ENCODE results near the gene CCDC3.
"Not testable (repeated sequence)": the region's sequence is repeated elsewhere in the genome, so short reads cannot be mapped to it uniquely, and the experiment has no call there.

CCDC3 gene

GRCh38 chr10:12876266-12876665 lies 125.2 kb downstream of the CCDC3 start:
- Histone ChIP-seq H3K9ac (ENCODE audit: low read length) (no peak overlapping the region), H3K4me1 (ENCODE audit: insufficient read depth, low read length) (peaks cover 5% of the 10 kb centered on the region), H3K4me3 (ENCODE audit: low read depth in 1 of 2, low read length in 2 of 2) (no peak overlapping the region), H3K36me3 (ENCODE audit: insufficient read depth, low read length) (no peaks in the 10 kb centered on the region), H3K27ac (ENCODE audit: low read depth, low read length) (no peak overlapping the region), H3K27me3 (ENCODE audit: control insufficient read depth in 1 of 2, insufficient read depth in 2 of 2, low read length in 2 of 2) (no peaks in the 10 kb centered on the region), H3K9me3 (ENCODE audit: low read length) (no peaks in the 10 kb centered on the region)

- H3K36me3 ChIP-seq (ENCODE audit: insufficient read depth, low read length): no peaks in the 10 kb centered on the region
- peaks cover 3% of the 10 kb centered on the region for H3K4me1 ChIP-seq (ENCODE audit: insufficient read depth, low read length)
- no peaks in the 10 kb centered on the region for H3K27me3 ChIP-seq (ENCODE audit: control insufficient read depth in 1 of 2, insufficient read depth in 2 of 2, low read length in 2 of 2)
- no peak overlapping the region for H3K27ac ChIP-seq (ENCODE audit: low read depth, low read length)
- no peaks in the 10 kb centered on the region for H3K9me3 ChIP-seq (ENCODE audit: low read length)
- H3K4me3 ChIP-seq (ENCODE audit: low read depth in 1 of 2, low read length in 2 of 2): no peak overlapping the region
- H3K9ac ChIP-seq (ENCODE audit: low read length): no peak overlapping the region
These were observed 126.4 kb downstream of the CCDC3 start for GRCh38 chr10:12875100-12875499.

GRCh38 chr10:12874501-12874900 lies 127.0 kb downstream of the CCDC3 start:
- Histone ChIP-seq H3K36me3 (ENCODE audit: insufficient read depth, low read length) (no peaks in the 10 kb centered on the region), H3K27ac (ENCODE audit: low read depth, low read length) (no peak overlapping the region), H3K4me3 (ENCODE audit: low read depth in 1 of 2, low read length in 2 of 2) (no peak overlapping the region), H3K9ac (ENCODE audit: low read length) (no peak overlapping the region), H3K4me1 (ENCODE audit: insufficient read depth, low read length) (no peaks in the 10 kb centered on the region), H3K9me3 (ENCODE audit: low read length) (no peaks in the 10 kb centered on the region), H3K27me3 (ENCODE audit: control insufficient read depth in 1 of 2, insufficient read depth in 2 of 2, low read length in 2 of 2) (no peaks in the 10 kb centered on the region)

- no peaks in the 10 kb centered on the region for H3K4me1 ChIP-seq (ENCODE audit: insufficient read depth, low read length)
- no peaks in the 10 kb centered on the region for H3K9me3 ChIP-seq (ENCODE audit: low read length)
- H3K27ac ChIP-seq (ENCODE audit: low read depth, low read length): no peak overlapping the region
- H3K4me3 ChIP-seq (ENCODE audit: low read depth in 1 of 2, low read length in 2 of 2): no peak overlapping the region
- H3K9ac ChIP-seq (ENCODE audit: low read length): no peak overlapping the region
- H3K27me3 ChIP-seq (ENCODE audit: control insufficient read depth in 1 of 2, insufficient read depth in 2 of 2, low read length in 2 of 2): no peaks in the 10 kb centered on the region
- H3K36me3 ChIP-seq (ENCODE audit: insufficient read depth, low read length): no peaks in the 10 kb centered on the region
These were observed 128.3 kb downstream of the CCDC3 start for GRCh38 chr10:12873172-12873571.

GRCh38 chr10:12872577-12872976 lies 128.9 kb downstream of the CCDC3 start:
- no peak overlapping the region for H3K9ac ChIP-seq (ENCODE audit: low read length)
- H3K27me3 ChIP-seq (ENCODE audit: control insufficient read depth in 1 of 2, insufficient read depth in 2 of 2, low read length in 2 of 2): no peaks in the 10 kb centered on the region
- no peaks in the 10 kb centered on the region for H3K4me1 ChIP-seq (ENCODE audit: insufficient read depth, low read length)
- no peaks in the 10 kb centered on the region for H3K36me3 ChIP-seq (ENCODE audit: insufficient read depth, low read length)
- H3K27ac ChIP-seq (ENCODE audit: low read depth, low read length): no peak overlapping the region
- no peaks in the 10 kb centered on the region for H3K9me3 ChIP-seq (ENCODE audit: low read length)
- no peak overlapping the region for H3K4me3 ChIP-seq (ENCODE audit: low read depth in 1 of 2, low read length in 2 of 2)

- no peak overlapping the region for H3K9ac ChIP-seq (ENCODE audit: low read length)
- H3K4me1 ChIP-seq (ENCODE audit: insufficient read depth, low read length): no peaks in the 10 kb centered on the region
- H3K9me3 ChIP-seq (ENCODE audit: low read length): no peaks in the 10 kb centered on the region
- H3K27ac ChIP-seq (ENCODE audit: low read depth, low read length): no peak overlapping the region
- H3K4me3 ChIP-seq (ENCODE audit: low read depth in 1 of 2, low read length in 2 of 2): no peak overlapping the region
- H3K36me3 ChIP-seq (ENCODE audit: insufficient read depth, low read length): no peaks in the 10 kb centered on the region
- H3K27me3 ChIP-seq (ENCODE audit: control insufficient read depth in 1 of 2, insufficient read depth in 2 of 2, low read length in 2 of 2): no peaks in the 10 kb centered on the region
These were observed 132.1 kb downstream of the CCDC3 start for GRCh38 chr10:12869427-12869826.

GRCh38 chr10:12868229-12868628 lies 133.3 kb downstream of the CCDC3 start:
- H3K36me3 ChIP-seq (ENCODE audit: insufficient read depth, low read length): no peaks in the 10 kb centered on the region
- H3K9me3 ChIP-seq (ENCODE audit: low read length): no peaks in the 10 kb centered on the region
- no peak overlapping the region for H3K9ac ChIP-seq (ENCODE audit: low read length)
- no peaks in the 10 kb centered on the region for H3K4me1 ChIP-seq (ENCODE audit: insufficient read depth, low read length)
- no peak overlapping the region for H3K27ac ChIP-seq (ENCODE audit: low read depth, low read length)
- H3K27me3 ChIP-seq (ENCODE audit: control insufficient read depth in 1 of 2, insufficient read depth in 2 of 2, low read length in 2 of 2): no peaks in the 10 kb centered on the region
- H3K4me3 ChIP-seq (ENCODE audit: low read depth in 1 of 2, low read length in 2 of 2): no peak overlapping the region

GRCh38 chr10:12865515-12865914 lies 136.0 kb downstream of the CCDC3 start:
- not testable (repeated sequence) for H3K27ac ChIP-seq (ENCODE audit: low read depth, low read length); H3K4me3 ChIP-seq (ENCODE audit: low read depth in 1 of 2, low read length in 2 of 2); H3K4me1 ChIP-seq (ENCODE audit: insufficient read depth, low read length); H3K36me3 ChIP-seq (ENCODE audit: insufficient read depth, low read length); H3K9ac ChIP-seq (ENCODE audit: low read length); H3K9me3 ChIP-seq (ENCODE audit: low read length); H3K27me3 ChIP-seq (ENCODE audit: control insufficient read depth in 1 of 2, insufficient read depth in 2 of 2, low read length in 2 of 2)

- H3K9ac ChIP-seq (ENCODE audit: low read length): no peak overlapping the region
- H3K27ac ChIP-seq (ENCODE audit: low read depth, low read length): no peak overlapping the region
- no peaks in the 10 kb centered on the region for H3K9me3 ChIP-seq (ENCODE audit: low read length)
- no peaks in the 10 kb centered on the region for H3K36me3 ChIP-seq (ENCODE audit: insufficient read depth, low read length)
- H3K27me3 ChIP-seq (ENCODE audit: control insufficient read depth in 1 of 2, insufficient read depth in 2 of 2, low read length in 2 of 2): no peaks in the 10 kb centered on the region
- H3K4me1 ChIP-seq (ENCODE audit: insufficient read depth, low read length): no peaks in the 10 kb centered on the region
- no peak overlapping the region for H3K4me3 ChIP-seq (ENCODE audit: low read depth in 1 of 2, low read length in 2 of 2)
These were observed 139.1 kb downstream of the CCDC3 start for GRCh38 chr10:12862459-12862858.

GRCh38 chr10:12854988-12855387 lies 146.5 kb downstream of the CCDC3 start:
- Histone ChIP-seq H3K9ac (ENCODE audit: low read length) (no peak overlapping the region), H3K9me3 (ENCODE audit: low read length) (no peaks in the 10 kb centered on the region), H3K27me3 (ENCODE audit: control insufficient read depth in 1 of 2, insufficient read depth in 2 of 2, low read length in 2 of 2) (no peaks in the 10 kb centered on the region), H3K27ac (ENCODE audit: low read depth, low read length) (no peak overlapping the region), H3K4me1 (ENCODE audit: insufficient read depth, low read length) (no peaks in the 10 kb centered on the region), H3K4me3 (ENCODE audit: low read depth in 1 of 2, low read length in 2 of 2) (no peak overlapping the region), H3K36me3 (ENCODE audit: insufficient read depth, low read length) (no peaks in the 10 kb centered on the region)

GRCh38 chr10:12852687-12853086 lies 148.8 kb downstream of the CCDC3 start:
- Histone ChIP-seq H3K4me1 (ENCODE audit: insufficient read depth, low read length) (peaks cover 8% of the 10 kb centered on the region), H3K36me3 (ENCODE audit: insufficient read depth, low read length) (no peaks in the 10 kb centered on the region), H3K4me3 (ENCODE audit: low read depth in 1 of 2, low read length in 2 of 2) (no peak overlapping the region), H3K9ac (ENCODE audit: low read length) (no peak overlapping the region), H3K9me3 (ENCODE audit: low read length) (no peaks in the 10 kb centered on the region), H3K27ac (ENCODE audit: low read depth, low read length) (no peak overlapping the region), H3K27me3 (ENCODE audit: control insufficient read depth in 1 of 2, insufficient read depth in 2 of 2, low read length in 2 of 2) (no peaks in the 10 kb centered on the region)

- no peak overlapping the region for H3K27ac ChIP-seq (ENCODE audit: low read depth, low read length)
These were observed 152.0 kb downstream of the CCDC3 start for GRCh38 chr10:12849319-12850181.

More at GRCh38 chr10:12849319-12850181, 152.0 kb downstream of the CCDC3 start:
- Histone ChIP-seq H3K36me3 (ENCODE audit: insufficient read depth, low read length) (no peaks in the 10 kb centered on the region), H3K4me3 (ENCODE audit: low read depth in 1 of 2, low read length in 2 of 2) (no peak overlapping the region), H3K4me1 (ENCODE audit: insufficient read depth, low read length) (peaks cover 25% of the 10 kb centered on the region), H3K9me3 (ENCODE audit: low read length) (no peaks in the 10 kb centered on the region), H3K9ac (ENCODE audit: low read length) (no peak overlapping the region), H3K27me3 (ENCODE audit: control insufficient read depth in 1 of 2, insufficient read depth in 2 of 2, low read length in 2 of 2) (no peaks in the 10 kb centered on the region)
